AG04450 (cell line): ENCODE data around the gene DCLK1. TPM values are rescaled to one million over a fixed set of nuclear protein-coding genes. Genes with fewer than 3 reads are reported as not detected.
A peak's percentile ranks its signal among the peaks of the same experiment; 100 is the strongest.

Experiments
- CTCF ChIA-PET: fragments of 300-600, 350-600 bp; formaldehyde crosslinking; extraction: SDS; loops from one replicate; lab custom pipeline; 2022; ENCODE audit warnings: antibody characterized with exemption, inconsistent platforms; lab: Charles Lee
- POLR2A ChIA-PET: fragments of 350-600 bp; formaldehyde crosslinking; extraction: SDS; loops from one replicate; lab custom pipeline; 2021; ENCODE audit warnings: antibody characterized with exemption, inconsistent platforms; lab: Yijun Ruan, JAX
- DNase-seq: peaks from one replicate; pipeline ENCODE4 v3.0.0-alpha.2; 2011; ENCODE audit warnings: low read depth, low spot score
- H3K27ac ChIP-seq: one replicate; pipeline ENCODE4 v1.5.1; 2012; ENCODE audit warnings: low read depth, low read length, control low read depth
- H3K27me3 ChIP-seq: one replicate; pipeline ENCODE4 v1.6.0; 2012; ENCODE audit warnings: low read length; ENCODE audit not compliant: control insufficient read depth, insufficient read depth
- H3K4me3 ChIP-seq: 2 replicates; pipeline ENCODE4 v1.5.1; 2011; ENCODE audit warnings: mild to moderate bottlenecking, low read depth, low read length, control low read depth
- H3K9me3 ChIP-seq: 2 replicates; pipeline ENCODE4 v1.5.1; 2012; ENCODE audit warnings: low read length; ENCODE audit not compliant: control insufficient read depth, insufficient read depth
- polyA plus RNA-seq: library from polyadenylated mRNA; depleted of rRNA; stranded (reverse); fragments of >200 nt; gene quantifications from 2 replicates; pipeline ENCODE4 v1.2.3, GENCODE V29; 2011
- TF ChIP-seq, protein P1 (sequence below): IDR thresholded peaks from 2 replicates; pipeline ENCODE4 v1.5.1; 2011; ENCODE audit warnings: low read depth, low read length, control low read depth, inconsistent platforms

DCLK1 gene
- polyA plus RNA-seq, 1 experiment = not detected

DNA sequence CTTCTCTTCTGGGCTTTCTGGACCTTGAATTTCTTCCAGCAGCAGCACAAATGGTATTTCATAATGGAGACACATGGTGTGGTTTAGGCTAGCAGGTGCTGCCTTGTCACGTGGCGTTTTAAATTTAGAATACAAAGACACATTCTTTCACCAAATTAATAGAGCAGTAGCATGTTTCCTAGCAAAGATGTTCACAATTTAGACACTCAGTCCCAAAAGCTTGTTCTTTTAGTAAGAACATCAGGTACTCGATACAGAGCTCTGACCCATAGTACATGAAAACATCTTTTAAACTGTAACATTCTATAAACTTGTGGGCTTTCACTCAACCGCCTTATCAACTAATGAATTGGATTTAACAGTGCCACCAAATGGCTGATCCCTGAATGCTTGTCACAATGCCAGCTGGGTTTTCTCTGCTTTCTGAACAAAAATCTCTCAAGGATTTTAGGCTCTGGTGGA lies 290.1 kb downstream of the DCLK1 start:
- Histone ChIP-seq H3K27me3 (no peaks in the 10 kb centered on the region), H3K4me3 (no peak overlapping the region), H3K9me3 (no peaks in the 10 kb centered on the region), H3K27ac (no peak overlapping the region)
- ChIA-PET POLR2A (no interaction called here), CTCF (no interaction called here)
- DNase-seq = no peak
- TF ChIP-seq, protein P1, sequence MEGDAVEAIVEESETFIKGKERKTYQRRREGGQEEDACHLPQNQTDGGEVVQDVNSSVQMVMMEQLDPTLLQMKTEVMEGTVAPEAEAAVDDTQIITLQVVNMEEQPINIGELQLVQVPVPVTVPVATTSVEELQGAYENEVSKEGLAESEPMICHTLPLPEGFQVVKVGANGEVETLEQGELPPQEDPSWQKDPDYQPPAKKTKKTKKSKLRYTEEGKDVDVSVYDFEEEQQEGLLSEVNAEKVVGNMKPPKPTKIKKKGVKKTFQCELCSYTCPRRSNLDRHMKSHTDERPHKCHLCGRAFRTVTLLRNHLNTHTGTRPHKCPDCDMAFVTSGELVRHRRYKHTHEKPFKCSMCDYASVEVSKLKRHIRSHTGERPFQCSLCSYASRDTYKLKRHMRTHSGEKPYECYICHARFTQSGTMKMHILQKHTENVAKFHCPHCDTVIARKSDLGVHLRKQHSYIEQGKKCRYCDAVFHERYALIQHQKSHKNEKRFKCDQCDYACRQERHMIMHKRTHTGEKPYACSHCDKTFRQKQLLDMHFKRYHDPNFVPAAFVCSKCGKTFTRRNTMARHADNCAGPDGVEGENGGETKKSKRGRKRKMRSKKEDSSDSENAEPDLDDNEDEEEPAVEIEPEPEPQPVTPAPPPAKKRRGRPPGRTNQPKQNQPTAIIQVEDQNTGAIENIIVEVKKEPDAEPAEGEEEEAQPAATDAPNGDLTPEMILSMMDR = no peak

DNA sequence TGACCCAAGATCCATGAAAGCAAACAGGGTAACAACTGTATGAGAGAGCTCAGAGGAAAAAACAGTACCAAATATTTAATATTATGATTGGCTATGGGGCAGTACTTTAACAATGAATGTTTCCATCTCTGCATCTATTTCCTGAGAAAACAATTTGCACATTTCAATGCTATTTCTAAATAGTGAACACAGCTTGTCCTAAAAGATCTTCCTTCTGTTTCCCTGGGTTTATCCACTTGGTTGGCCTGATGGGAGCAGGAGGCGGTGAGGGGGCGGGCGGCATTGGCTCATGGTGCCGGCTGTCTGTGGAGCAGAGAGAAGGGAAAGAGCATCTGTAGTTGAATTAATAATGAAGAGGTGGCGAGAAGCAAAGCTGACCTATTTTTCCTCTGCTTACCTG lies 291.4 kb downstream of the DCLK1 start:
- Histone ChIP-seq H3K4me3 (no peak overlapping the region), H3K27ac (no peak overlapping the region), H3K27me3 (no peaks in the 10 kb centered on the region), H3K9me3 (no peaks in the 10 kb centered on the region)
- POLR2A ChIA-PET = no interaction called here
- DNase-seq = no peak
- TF ChIP-seq, protein P1 = no peak
- CTCF ChIA-PET = no interaction called here

DNA sequence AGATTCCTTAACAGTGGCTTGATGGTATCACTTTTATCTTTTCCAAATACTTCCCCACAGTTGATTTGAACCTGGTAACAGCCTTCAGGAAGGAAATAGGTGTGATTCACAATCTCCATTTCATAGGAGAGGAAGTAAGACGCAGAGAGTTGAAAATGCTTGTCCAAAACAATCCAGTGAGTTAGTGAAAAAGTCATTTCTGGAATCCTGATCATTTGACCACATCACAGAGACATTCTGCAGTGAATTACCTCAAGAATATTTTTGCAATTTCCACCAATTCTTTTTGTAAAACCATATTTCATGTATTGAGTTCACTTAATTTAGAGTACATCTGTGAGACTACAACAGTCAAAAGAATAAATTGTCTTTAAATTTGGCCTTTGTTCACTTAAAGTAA lies 292.8 kb downstream of the DCLK1 start:
- CTCF ChIA-PET = no interaction called here
- no peak overlapping the region for H3K27ac ChIP-seq
- POLR2A ChIA-PET = no interaction called here
- no peaks in the 10 kb centered on the region for H3K9me3 ChIP-seq
- H3K27me3 ChIP-seq = no peaks in the 10 kb centered on the region
- TF ChIP-seq, protein P1 = no peak
- DNase-seq = peak; percentile 38
- no peak overlapping the region for H3K4me3 ChIP-seq

DNA sequence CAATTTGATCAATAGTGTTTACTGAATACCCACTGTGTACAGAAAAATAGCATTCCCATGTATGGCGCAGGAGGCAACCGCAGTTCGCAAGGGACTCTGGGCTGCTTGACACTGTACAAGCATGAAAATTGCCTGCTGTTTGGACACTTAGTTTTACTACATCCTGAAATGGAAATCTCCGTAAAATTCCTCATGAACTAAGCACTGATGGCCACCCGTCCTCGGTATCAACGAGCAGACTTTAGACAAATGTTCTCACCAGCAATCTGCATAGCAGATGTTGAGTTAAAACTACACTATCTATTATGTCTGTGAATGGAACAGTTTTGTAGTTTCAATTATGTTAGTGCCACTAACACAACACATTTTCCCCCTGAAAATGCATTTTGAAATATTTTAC lies 294.7 kb downstream of the DCLK1 start:
- Histone ChIP-seq H3K9me3 (no peaks in the 10 kb centered on the region), H3K27me3 (no peaks in the 10 kb centered on the region), H3K27ac (no peak overlapping the region), H3K4me3 (no peak overlapping the region)
- DNase-seq = no peak
- CTCF ChIA-PET = interaction anchor here (0.6 to 1.2 kb wide), 2 partner anchors 15 to 17 kb away, joined by 4 read pairs; no protein-coding TSS in a partner anchor
- TF ChIP-seq, protein P1 = no peak
- POLR2A ChIA-PET = no interaction called here

DNA sequence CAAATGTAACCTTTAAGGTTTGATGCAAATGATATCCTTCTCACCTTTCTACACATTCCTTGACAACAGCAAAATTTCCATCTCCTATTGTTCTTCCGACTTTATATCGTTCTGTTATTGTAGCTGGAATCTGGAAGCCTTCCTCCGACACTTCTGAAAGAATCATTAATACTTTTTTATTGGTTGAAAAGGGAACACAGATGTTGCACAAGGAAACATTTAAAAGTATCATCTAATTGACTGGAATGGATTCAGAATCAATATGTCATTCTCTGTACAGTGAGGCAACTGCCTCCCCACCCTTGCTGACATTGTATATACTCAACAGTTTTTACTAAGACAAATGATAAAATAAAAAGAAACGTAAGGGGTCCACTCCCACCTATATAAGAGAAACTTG lies 295.2 kb downstream of the DCLK1 start:
- H3K9me3 ChIP-seq = no peaks in the 10 kb centered on the region
- no peak overlapping the region for H3K27ac ChIP-seq
- no peak overlapping the region for H3K4me3 ChIP-seq
- no peaks in the 10 kb centered on the region for H3K27me3 ChIP-seq
- CTCF ChIA-PET = interaction anchor here (0.6 to 1.2 kb wide), 4 partner anchors 14 to 47 kb away, joined by 3 to 5 read pairs (median 4); no protein-coding TSS in a partner anchor
- POLR2A ChIA-PET = no interaction called here
- TF ChIP-seq, protein P1 = no peak
- DNase-seq = no peak
